H7 (cell line): ENCODE measurements around the gene MGAT4C. TPM values are rescaled to one million over a fixed set of nuclear protein-coding genes. Genes with fewer than 3 reads are reported as not detected.
A peak's percentile ranks its signal among the peaks of the same experiment; 100 is the strongest.

Experiments
- DNase-seq: peaks from one replicate; pipeline ENCODE4 v3.0.0; 2012
- H3K27me3 ChIP-seq: 2 replicates; pipeline ENCODE4 v1.6.0; 2011; ENCODE audit warnings: mild to moderate bottlenecking, low read length; ENCODE audit not compliant: control insufficient read depth, insufficient read depth
- H3K36me3 ChIP-seq: replicated peaks from 2 replicates; pipeline ENCODE4 v1.5.1; 2011; ENCODE audit warnings: low read length; ENCODE audit not compliant: control insufficient read depth, insufficient read depth
- H3K4me3 ChIP-seq: 2 replicates; pipeline ENCODE4 v1.5.1; 2011; ENCODE audit warnings: low read depth, mild to moderate bottlenecking, control low read depth, low read length, moderate library complexity; ENCODE audit not compliant: insufficient read depth
- total RNA-seq: library from RNA; depleted of rRNA; stranded (reverse); fragments of >200 nt; shearing (Covaris generic); gene quantifications from 2 replicates; pipeline ENCODE4 v1.2.3, GENCODE V29; 2014

The MGAT4C gene
- total RNA-seq, 1 experiment from 2014 or later = 12.1 TPM

GRCh38 chr12:86193931-86194330 lies 62.3 kb downstream of the MGAT4C start:
- Histone ChIP-seq H3K36me3 (no peaks in the 10 kb centered on the region), H3K27me3 (no peaks in the 10 kb centered on the region), H3K4me3 (no peak overlapping the region)
- no peak for DNase-seq

GRCh38 chr12:86188226-86188625 lies 68.0 kb downstream of the MGAT4C start:
- no peak for DNase-seq
- Histone ChIP-seq H3K36me3 (no peaks in the 10 kb centered on the region), H3K4me3 (no peak overlapping the region), H3K27me3 (no peaks in the 10 kb centered on the region)

- peak; percentile 4 for DNase-seq
These were observed 69.7 kb downstream of the MGAT4C start for GRCh38 chr12:86186449-86186848.

GRCh38 chr12:86179855-86180254 lies 76.3 kb downstream of the MGAT4C start:
- no peak for DNase-seq
- Histone ChIP-seq H3K4me3 (no peak overlapping the region), H3K27me3 (no peaks in the 10 kb centered on the region), H3K36me3 (no peaks in the 10 kb centered on the region)

More at GRCh38 chr12:86186449-86186848, 69.7 kb downstream of the MGAT4C start:
- Histone ChIP-seq H3K36me3 (no peaks in the 10 kb centered on the region), H3K4me3 (no peak overlapping the region), H3K27me3 (no peaks in the 10 kb centered on the region)

- no peak for DNase-seq
- no peaks in the 10 kb centered on the region for H3K27me3 ChIP-seq
- H3K4me3 ChIP-seq = no peak overlapping the region
- H3K36me3 ChIP-seq = no peaks in the 10 kb centered on the region
These were observed 82.0 kb downstream of the MGAT4C start for GRCh38 chr12:86174188-86174587.

- H3K4me3 ChIP-seq = no peak overlapping the region
- H3K27me3 ChIP-seq = no peaks in the 10 kb centered on the region
- no peaks in the 10 kb centered on the region for H3K36me3 ChIP-seq
- no peak for DNase-seq
These were observed 83.2 kb downstream of the MGAT4C start for GRCh38 chr12:86172913-86173443.

- H3K4me3 ChIP-seq = no peak overlapping the region
- no peaks in the 10 kb centered on the region for H3K36me3 ChIP-seq
- DNase-seq = no peak
These were observed 86.1 kb downstream of the MGAT4C start for GRCh38 chr12:86170051-86170450.

GRCh38 chr12:86158956-86159355 lies 97.2 kb downstream of the MGAT4C start:
- H3K4me3 ChIP-seq = no peak overlapping the region
- H3K36me3 ChIP-seq = no peaks in the 10 kb centered on the region
- H3K27me3 ChIP-seq = no peaks in the 10 kb centered on the region
- DNase-seq = no peak

More at GRCh38 chr12:86170051-86170450, 86.1 kb downstream of the MGAT4C start:
- no peaks in the 10 kb centered on the region for H3K27me3 ChIP-seq

- DNase-seq = no peak
- H3K4me3 ChIP-seq = no peak overlapping the region
- H3K36me3 ChIP-seq = no peaks in the 10 kb centered on the region
- H3K27me3 ChIP-seq = no peaks in the 10 kb centered on the region
These were observed 101.6 kb downstream of the MGAT4C start for GRCh38 chr12:86154620-86155019.

- DNase-seq = no peak
- H3K4me3 ChIP-seq = no peak overlapping the region
- H3K36me3 ChIP-seq = no peaks in the 10 kb centered on the region
- no peaks in the 10 kb centered on the region for H3K27me3 ChIP-seq
These were observed 107.6 kb downstream of the MGAT4C start for GRCh38 chr12:86148612-86149011.

- Histone ChIP-seq H3K27me3 (no peaks in the 10 kb centered on the region), H3K36me3 (no peaks in the 10 kb centered on the region), H3K4me3 (no peak overlapping the region)
- DNase-seq = no peak
These were observed 108.1 kb downstream of the MGAT4C start for GRCh38 chr12:86148071-86148470.

GRCh38 chr12:86145156-86145555 lies 111.0 kb downstream of the MGAT4C start:
- Histone ChIP-seq H3K4me3 (no peak overlapping the region), H3K27me3 (no peaks in the 10 kb centered on the region), H3K36me3 (no peaks in the 10 kb centered on the region)
- DNase-seq = no peak

- Histone ChIP-seq H3K36me3 (no peaks in the 10 kb centered on the region), H3K27me3 (no peaks in the 10 kb centered on the region), H3K4me3 (no peak overlapping the region)
- DNase-seq = no peak
These were observed 113.0 kb downstream of the MGAT4C start for GRCh38 chr12:86143162-86143561.

GRCh38 chr12:86139671-86140070 lies 116.5 kb downstream of the MGAT4C start:
- Histone ChIP-seq H3K4me3 (no peak overlapping the region), H3K36me3 (no peaks in the 10 kb centered on the region), H3K27me3 (no peaks in the 10 kb centered on the region)
- DNase-seq = no peak

GRCh38 chr12:86138770-86139169 lies 117.4 kb downstream of the MGAT4C start:
- DNase-seq = no peak
- H3K36me3 ChIP-seq = no peaks in the 10 kb centered on the region
- H3K27me3 ChIP-seq = no peaks in the 10 kb centered on the region
- no peak overlapping the region for H3K4me3 ChIP-seq

GRCh38 chr12:86137936-86138335 lies 118.3 kb downstream of the MGAT4C start:
- no peak for DNase-seq
- no peak overlapping the region for H3K4me3 ChIP-seq
- no peaks in the 10 kb centered on the region for H3K27me3 ChIP-seq
- no peaks in the 10 kb centered on the region for H3K36me3 ChIP-seq
